Panc1 (cell line): Measurements from ENCODE around the gene RSPO4.

Source experiments
- CTCF ChIP-seq: fragments of 450-650 bp; IDR thresholded peaks from 2 replicates; pipeline ENCODE4 v1.5.1; 2017; ENCODE audit warnings: mild to moderate bottlenecking
- POLR2AphosphoS5 ChIP-seq: IDR thresholded peaks from 2 replicates; pipeline ENCODE4 v1.6.1; 2012; ENCODE audit warnings: mild to moderate bottlenecking, low read depth, low read length, moderate library complexity
- SIN3A ChIP-seq: IDR thresholded peaks from 2 replicates; pipeline ENCODE4 v1.6.1; 2012; ENCODE audit warnings: low read depth, mild to moderate bottlenecking, low read length, moderate library complexity, borderline replicate concordance; ENCODE audit not compliant: insufficient read depth
- TF ChIP-seq, protein P1 (sequence below), 2 experiments: IDR thresholded peaks; 2 replicates each; pipeline ENCODE4 v1.6.1; 2011 to 2012; ENCODE audit warnings: low read depth in 2 of 2, control low read depth in 1 of 2, low read length in 1 of 2, mild to moderate bottlenecking in 1 of 2, moderate library complexity in 1 of 2; ENCODE audit not compliant: insufficient read depth in 1 of 2

DNA sequence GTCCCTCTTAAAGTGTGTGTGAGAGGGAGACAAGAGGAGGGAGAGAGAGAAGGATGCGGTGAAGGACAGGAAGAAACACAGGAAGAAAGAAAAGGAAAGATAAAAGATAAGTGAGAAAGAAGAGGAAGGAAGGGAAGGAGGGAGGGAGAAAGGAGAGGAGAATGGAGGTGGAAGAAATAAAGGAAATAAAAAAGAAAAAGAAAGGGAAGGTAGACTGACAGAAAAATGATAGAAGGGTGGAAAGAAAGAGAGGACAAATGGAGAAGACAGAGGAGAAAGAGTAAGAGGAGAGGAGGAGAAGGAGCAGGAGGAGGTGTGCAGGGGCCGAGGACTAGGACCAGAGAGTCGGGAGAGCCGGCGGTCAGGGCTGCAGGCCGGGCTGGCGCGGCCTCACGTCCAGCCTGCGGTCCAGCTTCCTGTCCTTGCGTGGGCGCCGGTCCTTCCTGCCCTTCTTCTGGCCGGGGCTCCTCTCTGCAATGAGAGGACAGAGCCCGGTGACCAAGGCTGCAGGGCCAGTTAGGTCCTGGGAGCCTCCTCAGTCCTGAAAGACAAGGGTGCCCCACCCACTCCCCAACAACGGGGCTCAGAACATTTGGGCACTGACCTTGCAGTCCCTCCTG lies 42.0 kb downstream of the RSPO4 start:
- TF ChIP-seq POLR2AphosphoS5 = no peak
- TF ChIP-seq CTCF = no peak
- TF ChIP-seq, protein P1, sequence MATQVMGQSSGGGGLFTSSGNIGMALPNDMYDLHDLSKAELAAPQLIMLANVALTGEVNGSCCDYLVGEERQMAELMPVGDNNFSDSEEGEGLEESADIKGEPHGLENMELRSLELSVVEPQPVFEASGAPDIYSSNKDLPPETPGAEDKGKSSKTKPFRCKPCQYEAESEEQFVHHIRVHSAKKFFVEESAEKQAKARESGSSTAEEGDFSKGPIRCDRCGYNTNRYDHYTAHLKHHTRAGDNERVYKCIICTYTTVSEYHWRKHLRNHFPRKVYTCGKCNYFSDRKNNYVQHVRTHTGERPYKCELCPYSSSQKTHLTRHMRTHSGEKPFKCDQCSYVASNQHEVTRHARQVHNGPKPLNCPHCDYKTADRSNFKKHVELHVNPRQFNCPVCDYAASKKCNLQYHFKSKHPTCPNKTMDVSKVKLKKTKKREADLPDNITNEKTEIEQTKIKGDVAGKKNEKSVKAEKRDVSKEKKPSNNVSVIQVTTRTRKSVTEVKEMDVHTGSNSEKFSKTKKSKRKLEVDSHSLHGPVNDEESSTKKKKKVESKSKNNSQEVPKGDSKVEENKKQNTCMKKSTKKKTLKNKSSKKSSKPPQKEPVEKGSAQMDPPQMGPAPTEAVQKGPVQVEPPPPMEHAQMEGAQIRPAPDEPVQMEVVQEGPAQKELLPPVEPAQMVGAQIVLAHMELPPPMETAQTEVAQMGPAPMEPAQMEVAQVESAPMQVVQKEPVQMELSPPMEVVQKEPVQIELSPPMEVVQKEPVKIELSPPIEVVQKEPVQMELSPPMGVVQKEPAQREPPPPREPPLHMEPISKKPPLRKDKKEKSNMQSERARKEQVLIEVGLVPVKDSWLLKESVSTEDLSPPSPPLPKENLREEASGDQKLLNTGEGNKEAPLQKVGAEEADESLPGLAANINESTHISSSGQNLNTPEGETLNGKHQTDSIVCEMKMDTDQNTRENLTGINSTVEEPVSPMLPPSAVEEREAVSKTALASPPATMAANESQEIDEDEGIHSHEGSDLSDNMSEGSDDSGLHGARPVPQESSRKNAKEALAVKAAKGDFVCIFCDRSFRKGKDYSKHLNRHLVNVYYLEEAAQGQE (IDR thresholded peaks at IDR 0.05; ENCODE audit: insufficient read depth in 1 of 2, low read depth in 2 of 2, low read length in 1 of 2) = no peak
- TF ChIP-seq SIN3A = no peak
